Right kidney (tissue), 9 donors: ENCODE results near the gene RDX.
A peak's percentile ranks its signal among the peaks of the same experiment; 100 is the strongest.

ENCODE experiments used
- DNase-seq: peaks from one replicate; pipeline ENCODE4 v3.0.0-alpha.2; 2016
- long read RNA-seq, 8 donors: transcript quantifications; one replicate each; lab custom pipeline, GENCODE V29; 2026

The RDX gene
- long read RNA-seq, donor 1, full-length matches to known transcripts = 9 of 15 reads
- long read RNA-seq, donor 1, partial matches to known transcripts = 6 of 15 reads
- long read RNA-seq, donor 1, other reads (novel, unspliced or antisense) = 0 of 15 reads
- long read RNA-seq, donor 2, partial matches to known transcripts = 9 of 14 reads
- long read RNA-seq, donor 2, other reads (novel, unspliced or antisense) = 0 of 14 reads
- long read RNA-seq, donor 3, full-length matches to known transcripts = 6 of 13 reads
- long read RNA-seq, donor 3, partial matches to known transcripts = 7 of 13 reads
- long read RNA-seq, donor 3, other reads (novel, unspliced or antisense) = 0 of 13 reads
- long read RNA-seq, donor 4, full-length matches to known transcripts = 9 of 41 reads
- long read RNA-seq, donor 4, partial matches to known transcripts = 32 of 41 reads
- long read RNA-seq, donor 4, other reads (novel, unspliced or antisense) = 0 of 41 reads
- long read RNA-seq, donor 5, full-length matches to known transcripts = 7 of 34 reads
- long read RNA-seq, donor 5, partial matches to known transcripts = 27 of 34 reads
- long read RNA-seq, donor 5, other reads (novel, unspliced or antisense) = 0 of 34 reads
- long read RNA-seq, donor 6, partial matches to known transcripts = 42 of 106 reads
- long read RNA-seq, donor 6, other reads (novel, unspliced or antisense) = 60 of 106 reads
- long read RNA-seq, donor 7, full-length matches to known transcripts = 18 of 93 reads
- long read RNA-seq, donor 7, partial matches to known transcripts = 75 of 93 reads
- long read RNA-seq, donor 7, other reads (novel, unspliced or antisense) = 0 of 93 reads
- long read RNA-seq, donor 8, full-length matches to known transcripts = 6 of 19 reads
- long read RNA-seq, donor 8, partial matches to known transcripts = 13 of 19 reads
- long read RNA-seq, donor 8, other reads (novel, unspliced or antisense) = 0 of 19 reads

DNA sequence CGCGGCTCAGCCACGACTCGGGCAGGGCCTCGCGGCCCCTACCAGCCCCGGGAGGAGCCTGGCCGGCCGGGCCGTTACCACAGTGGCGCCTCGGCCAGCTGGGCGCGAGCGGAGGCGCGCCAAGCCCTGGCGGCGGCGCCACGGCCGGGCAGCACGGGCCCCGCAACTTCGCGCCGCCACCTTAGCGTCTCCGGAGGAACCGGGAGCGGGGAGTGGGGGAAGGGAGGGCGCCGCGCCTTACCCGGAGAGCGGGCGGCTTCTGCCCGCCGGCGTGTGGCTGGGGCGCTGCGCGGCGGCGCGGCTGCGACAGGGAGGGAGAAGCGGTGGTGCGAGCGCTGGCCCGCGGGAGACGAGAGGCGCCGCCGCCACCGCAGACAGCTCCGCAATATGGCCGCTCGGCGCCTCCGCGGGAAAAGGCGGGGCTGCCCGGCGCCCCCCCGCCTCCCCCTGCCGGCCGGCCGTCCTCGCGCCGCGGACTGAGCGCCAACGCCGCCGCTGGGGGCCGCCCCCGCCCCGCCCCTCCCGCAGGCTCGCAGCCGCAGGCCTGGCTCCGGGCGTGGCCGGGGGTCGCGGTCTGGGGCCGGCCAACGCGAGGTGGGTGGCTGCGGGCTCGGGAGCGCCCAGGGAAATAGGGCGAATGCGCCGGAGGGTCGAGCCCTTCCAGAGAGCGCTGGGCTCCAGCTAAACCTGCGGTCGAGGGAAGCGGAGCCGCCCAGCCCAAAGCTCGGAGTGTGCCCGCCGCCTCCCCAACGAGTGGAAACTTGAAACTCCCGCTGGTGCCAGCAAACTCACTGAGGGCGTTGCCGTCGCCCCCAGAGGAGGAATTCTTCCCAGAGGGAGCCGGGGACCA is at the start of gene RDX:
RDX (minus strand) TSS at position 389 of the 850 bp plus-strand sequence. CDS start 16,922 bp downstream, outside the sequence.
- DNase-seq = peak; percentile 97

DNA sequence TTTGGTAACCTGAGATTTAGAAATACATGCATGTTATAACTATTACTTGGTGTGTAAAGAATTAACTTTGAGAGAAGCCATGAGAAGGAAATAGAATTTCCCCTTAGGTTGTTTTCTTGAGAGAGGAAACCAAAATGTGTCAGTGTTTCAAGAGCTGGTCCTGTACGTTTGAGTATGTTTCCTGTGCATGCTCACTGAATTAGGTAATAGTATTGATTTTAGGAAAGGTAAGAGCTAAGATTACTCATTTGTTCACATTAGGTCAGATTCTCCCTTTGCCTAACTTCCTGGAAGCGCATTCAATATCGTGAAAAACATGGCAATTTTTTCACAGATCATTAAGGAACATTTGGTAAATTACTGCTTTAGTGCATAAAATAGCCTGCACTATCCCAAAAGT is 49.3 kb upstream of the RDX start:
- DNase-seq = no peak

DNA sequence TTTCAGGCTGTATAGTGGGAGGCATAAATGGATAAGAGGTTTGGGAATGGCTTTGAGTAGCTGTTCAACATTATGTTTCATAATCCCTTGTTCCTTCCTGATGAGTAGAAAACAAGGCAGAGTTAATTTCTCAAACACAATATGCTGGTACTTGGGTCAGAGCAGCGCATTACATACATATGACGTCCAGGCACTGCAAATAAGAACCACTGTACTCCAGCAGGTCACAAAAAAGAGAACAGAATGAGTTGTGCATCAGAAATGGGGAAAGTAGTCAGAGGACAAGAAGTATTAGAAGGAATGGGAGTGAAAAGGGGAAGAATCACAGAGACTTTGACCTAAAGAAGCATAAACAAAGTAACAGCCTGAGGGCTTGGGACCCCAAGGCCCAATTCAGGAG is 44.0 kb upstream of the RDX start:
- DNase-seq = no peak

DNA sequence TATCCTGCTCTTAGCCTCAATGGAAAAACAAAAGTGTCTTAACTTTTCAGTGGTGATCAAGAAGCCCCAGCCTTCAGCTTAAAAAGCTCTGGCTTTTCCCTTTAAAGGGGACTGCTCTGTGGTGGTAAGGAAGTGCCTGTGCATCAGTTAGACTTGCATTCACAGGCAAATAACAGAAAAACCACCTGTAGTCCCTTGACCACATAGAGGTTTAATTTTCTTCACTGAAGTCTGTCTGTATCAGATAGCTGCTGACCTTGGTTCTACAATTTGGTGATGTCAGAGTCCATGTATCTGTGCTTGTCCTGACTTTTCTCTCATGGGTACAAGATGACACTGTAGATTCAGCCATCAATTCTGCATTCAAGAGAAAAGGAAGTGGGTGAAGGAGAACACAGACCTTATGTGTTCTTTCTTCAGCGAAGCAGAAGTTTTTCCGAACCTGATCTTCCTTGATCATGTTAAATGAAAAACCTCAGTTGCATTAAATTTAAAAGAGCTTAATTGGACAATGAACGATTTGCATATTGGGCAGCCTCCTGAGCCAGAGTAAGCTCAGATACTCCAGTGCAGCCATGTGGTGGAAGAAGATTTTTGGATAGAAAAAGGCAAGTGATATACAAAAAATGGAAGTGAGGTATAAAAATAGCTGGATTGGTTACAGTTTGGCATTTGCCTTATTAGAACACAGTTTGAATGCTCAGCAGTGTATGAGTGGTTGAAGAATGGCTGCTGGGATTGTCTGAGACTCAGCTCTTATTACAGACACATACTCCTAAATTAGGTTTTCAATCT is 43.2 kb upstream of the RDX start:
- no peak for DNase-seq

DNA sequence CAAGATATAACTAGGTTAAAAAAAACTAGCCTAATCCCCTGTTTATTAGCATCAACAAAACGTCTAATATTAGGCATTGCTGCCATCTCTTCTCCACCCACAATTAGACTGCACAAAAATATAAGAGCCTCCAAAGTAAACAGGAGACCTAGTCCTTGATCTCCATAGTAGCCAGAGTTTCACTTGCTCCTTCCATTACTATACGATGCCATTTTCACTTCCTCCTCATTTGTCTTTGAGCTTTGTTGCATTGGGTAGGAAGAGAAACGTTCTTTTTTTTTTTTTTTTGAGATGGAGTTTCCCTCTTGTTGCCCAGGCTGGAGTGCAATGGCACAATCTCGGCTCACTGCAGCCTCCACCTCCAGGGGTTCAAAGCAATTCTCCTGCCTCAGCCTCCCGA is 42.3 kb upstream of the RDX start:
- no peak for DNase-seq

DNA sequence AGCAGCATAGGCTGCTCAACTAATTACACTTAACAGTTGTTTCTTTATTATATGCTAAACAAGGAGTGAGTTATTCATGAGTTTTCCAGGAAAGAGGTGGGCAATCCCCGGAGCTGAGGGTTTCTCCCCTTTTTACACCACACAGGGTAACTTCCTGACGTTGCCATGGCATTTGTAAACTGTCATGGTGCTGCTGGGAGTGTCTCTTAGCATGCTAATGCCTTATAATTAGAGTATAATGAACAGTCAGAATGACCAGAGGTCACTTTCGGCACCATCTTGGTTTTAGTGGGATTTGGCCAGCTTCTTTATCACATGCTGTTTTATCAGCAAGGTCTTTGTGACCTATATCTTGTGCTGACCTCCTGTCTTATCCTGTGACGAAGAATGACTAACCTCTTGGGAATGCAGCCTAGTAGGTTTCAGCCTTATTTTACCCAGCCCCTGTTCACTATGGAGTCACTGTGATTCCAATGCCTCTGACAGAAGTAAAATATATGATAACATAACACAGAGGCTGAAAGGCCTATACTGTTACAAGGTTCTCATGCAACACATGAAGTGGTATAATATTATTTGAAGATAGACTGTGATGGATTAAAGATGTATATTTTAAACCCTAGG is 41.3 kb upstream of the RDX start:
- no peak for DNase-seq

DNA sequence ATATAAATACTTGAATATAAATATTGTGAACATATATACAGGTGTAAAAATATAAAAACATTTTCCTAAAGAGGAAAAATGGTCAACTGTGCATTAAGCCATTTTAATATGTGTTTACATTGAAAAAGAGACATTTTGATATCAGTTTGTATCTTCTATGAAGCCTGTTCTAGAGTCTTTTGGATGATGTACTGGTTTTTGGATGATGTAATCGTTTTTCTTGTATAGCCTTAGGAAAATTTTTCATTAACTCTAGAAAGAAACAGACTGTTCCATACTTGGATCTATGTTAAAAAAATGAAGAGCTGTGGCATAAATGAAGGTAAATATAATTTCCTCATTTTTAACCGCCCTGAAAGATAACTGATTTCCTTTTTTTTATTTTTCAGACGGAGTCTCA is 39.6 kb upstream of the RDX start:
- no peak for DNase-seq

DNA sequence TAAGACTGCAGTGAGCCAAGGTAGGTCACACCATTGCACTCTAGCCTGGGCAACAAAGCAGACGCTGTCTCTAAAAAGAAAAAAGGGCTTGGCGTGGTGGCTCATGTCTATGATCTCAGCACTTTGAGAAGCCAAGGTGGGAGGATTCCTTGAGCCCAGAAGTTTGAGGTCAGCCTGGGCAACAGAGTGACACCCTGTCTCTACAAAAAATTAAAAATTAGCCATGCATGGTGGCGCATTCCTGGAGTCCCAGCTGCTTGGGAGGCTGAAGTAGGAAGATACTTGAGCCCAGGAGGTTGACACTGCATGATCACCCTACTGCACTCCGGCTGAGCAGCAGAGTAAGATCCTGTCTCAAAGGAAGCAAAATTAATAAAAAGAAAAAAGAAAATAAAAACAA is 38.9 kb upstream of the RDX start:
- no peak for DNase-seq

DNA sequence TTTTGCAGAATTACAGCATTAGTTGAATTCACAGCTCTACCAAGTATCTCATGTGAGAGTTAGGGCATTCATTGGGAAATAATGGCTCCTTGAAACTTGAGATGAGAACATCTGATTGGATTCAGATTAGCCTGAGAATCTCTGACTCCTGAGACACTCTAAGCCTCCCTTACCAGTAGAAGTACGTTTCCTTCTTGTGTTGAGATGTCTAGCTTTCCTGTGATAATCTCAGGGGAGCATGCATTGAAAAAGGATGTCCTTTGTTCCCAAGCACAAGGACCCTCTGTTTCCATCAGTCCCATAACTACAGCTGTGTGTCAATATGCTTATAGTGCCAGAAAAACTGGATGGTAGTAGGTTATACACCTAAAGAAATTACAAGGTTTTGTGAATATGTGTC is 35.2 kb upstream of the RDX start:
- no peak for DNase-seq

DNA sequence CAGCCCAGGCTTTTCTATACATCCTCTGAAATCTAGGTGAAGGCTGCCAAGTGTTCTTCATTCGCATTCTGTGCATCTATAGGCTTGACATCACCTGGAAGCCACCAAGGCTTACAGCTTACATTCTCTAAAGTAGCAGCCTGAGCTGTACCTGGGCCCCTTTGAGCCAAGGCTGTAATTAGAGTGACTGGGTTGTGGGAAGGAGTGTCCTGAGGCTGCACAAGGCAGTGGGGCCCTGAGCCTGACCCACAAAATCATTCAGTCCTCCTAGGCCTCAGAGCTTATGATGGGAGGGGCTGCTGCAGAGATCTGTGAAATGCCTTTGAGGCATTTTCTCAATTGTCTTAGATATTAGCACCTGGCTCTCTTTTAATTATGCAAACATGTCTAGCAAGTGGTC is 33.0 kb upstream of the RDX start:
- DNase-seq = no peak

DNA sequence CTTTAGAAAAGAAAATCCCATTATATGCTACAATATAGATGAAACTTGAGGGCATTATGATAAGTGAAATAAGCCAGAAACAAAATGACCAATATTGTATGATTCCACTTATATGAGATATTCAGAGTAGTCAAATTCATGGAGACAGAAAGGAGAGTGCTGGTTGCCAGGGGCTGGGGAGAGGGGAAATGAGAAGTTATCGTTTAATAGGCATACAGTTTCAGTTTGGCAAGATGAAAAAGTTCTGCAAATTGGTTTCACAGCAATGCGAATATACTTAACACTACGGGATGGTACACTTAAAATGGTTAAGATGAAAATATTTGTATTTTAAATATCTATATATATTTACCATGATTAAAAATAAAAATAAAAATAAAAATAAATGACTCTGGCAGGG is 31.1 kb upstream of the RDX start:
- DNase-seq = no peak

DNA sequence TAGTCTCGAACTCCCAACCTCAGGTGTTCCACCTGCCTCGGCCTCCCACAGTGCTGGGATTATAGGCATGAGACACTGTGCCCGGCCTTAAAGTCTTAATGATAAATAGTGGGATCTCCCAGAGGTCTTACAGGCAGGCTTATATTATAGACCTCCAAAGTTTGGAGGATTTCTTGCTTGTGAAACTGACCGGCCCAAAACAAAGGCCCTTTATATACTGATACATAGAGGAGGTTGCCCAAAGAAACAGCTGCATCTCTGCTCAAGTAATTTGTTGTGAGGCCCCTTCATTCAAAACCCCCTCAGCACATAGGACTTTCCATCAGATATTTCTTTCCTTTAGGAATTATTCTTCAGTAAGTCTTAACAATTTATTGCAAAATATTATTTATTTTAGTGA is 27.4 kb upstream of the RDX start:
- DNase-seq = no peak

DNA sequence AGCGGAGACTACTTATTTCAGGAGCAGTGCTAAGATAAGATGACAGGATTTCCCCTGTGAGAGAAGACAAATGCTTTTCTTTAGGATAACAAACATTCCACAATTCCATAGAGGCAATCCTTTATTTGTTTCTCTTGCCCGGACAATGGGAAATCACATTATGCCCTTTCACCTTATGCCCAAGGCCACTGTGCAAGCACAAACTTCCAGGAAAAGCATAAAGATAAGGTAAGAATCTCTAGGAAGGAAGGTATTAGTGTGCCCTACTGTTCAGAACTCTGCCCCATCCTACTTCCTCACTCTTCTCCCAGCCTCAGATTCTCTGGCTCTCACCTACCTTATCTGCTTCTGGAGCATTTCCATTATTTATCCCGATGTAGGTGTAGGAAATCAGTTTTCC is 23.1 kb upstream of the RDX start:
- DNase-seq = no peak

DNA sequence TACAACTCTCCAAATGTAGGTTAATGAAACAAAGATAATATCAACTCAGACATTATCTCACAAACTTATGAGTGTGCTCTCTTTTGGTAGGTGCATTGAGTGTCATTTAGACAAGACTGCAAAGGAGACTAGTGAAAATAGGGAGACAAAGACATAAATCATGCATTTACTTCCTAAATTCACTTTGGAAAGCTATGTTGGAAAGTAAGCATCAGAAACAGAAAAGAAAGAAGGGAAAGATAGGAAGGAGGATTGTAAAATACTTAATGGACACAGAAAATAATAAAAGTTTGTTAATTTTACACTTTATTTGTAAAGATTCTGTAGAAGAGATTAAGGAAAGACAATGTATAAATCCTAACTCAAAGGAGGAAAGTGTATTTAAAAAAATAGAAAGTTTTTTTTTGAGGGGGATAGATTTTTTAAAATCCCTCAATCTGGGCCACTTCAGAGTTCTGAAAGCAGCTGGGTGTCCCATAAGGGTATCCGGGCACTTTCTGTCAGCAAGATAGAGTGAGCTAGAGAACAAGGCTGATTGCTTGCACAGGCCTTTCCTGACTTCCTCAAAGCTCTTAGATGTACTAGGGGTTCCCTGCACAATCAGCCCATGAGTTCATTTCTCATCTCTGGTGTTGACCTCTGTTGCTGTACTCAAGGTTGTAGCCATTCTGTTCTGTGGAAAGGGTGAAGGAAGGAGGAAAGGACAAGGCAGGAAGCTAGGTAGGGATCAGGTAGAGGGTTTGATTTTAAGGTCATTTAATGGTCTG is 22.4 kb upstream of the RDX start:
- DNase-seq = no peak

DNA sequence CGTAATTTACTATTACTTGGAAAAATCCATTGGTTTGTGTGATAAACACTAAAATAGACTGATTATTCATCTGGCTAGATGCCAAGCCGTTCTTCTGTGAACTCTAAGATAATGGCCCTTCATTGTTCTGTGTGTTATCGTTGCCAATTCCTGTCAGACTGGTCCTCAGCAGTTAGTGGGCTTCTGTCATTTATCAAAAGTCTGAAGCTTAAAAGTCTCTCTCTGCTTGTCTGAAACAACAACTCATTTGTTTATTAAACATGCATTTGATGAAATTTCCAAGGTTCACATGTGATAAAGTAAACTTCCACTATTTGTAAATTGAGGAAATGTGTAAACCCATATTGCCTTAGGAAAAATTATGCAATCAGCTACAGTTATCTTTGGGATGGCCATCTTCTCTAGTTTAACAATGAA is 21.1 kb upstream of the RDX start:
- DNase-seq = no peak

DNA sequence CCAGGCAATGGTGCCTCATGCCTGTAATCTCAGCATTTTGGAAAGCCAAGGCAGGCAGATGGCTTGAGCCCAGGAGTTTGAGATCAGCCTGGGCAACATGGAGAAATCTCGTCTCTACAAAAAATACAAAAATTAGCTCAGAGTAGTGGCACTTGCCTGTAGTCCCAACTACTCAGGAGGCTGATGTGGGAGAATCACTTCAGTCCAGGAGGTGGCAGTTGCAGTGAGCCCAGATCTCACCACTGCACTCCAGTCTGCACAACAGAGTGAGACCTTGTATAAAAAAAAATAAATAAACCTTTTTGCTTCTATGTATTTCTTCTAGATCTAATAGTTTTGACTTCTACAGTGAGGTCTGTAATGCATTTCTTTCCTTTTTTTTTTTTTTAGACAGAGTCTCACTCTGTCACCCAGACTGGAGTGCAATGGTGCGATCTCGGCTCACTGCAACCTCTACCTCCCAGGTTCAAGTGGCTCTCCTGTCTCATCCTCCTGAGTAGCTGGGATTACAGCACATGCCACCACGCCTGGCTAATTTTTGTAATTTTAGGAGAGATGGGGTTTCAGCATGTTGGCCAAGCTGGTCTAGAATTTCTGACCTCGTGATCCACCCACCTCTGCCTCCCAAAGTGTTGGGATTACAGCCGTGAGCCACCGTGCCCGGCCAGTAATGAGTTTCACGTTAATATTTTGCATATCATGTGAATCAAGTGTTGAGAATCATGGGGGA is 18.1 kb upstream of the RDX start:
- no peak for DNase-seq

DNA sequence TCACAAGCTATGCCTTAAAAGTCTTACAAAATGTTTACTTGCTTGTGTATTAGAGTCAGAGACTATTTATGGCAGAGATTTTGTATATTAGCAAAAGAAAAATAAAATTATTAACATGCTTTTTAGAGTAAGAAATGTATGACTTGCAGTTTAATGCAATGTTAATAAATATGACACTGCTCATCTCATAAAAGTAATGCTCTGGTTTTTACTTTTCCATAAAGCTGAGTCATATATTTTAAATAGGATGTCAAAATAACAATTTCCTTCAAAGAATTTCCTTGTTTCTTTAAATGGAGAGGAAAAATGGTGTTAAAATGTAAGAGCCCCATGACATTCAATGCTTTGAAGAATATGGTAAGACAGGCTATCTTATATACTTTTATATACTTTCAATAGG is 16.3 kb upstream of the RDX start:
- DNase-seq = no peak

DNA sequence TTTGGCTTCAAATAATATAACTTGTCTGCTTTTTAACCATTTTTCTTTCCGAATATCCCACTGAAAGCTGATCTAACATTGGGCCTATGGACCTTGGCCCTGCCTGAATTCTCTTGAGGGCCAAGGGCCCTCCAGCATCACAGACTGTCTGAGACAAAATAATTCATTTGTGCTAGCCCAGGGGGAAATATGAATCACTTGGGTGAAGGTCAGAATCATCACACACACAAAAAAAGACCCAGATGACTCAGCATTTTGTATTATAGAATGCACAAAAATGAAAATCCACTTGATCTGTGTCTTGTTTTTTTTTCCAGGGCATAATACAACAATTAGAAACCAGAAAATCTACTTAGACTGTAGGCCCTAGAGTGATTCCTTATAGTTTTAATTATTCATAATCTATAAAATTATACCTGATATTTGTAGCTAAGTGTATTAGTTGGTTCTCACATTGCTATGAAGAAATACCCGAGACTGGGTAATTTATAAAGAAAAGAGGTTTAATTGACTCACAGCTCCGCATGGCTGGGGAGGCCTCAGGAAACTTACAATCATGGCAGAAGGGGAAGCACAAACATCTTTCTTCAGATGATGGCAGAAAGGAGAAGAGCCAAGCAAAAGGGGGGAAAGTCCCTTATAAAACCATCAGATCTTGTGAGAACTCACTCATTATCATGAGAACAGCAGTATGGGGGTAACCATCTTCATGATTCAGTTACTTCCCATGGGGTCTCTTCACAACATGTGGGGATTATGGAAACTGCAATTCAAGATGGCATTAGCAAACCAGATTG is 15.6 kb upstream of the RDX start:
- no peak for DNase-seq

DNA sequence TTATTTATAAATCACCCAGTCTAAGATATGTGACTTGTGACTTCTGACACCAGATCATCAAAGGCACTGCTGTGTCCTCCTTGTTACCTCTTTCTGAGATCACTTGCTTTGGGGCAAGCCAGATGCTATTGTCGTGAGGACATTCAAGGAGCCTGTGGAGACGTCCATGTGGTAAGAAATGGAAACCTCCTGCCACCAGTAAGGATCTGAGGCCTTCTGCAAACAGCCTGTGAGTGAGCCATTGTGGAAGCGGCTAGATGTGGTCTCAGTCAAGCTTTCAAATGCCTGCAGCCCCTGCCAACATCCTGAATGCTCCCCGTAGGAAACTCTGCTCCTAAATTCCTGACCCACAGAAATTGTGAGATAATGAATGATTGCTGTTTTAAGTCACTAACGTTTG is 11.7 kb upstream of the RDX start:
- no peak for DNase-seq
